Activated CD4-positive, alpha-beta T cell treated with anti-CD3 and anti-CD28 coated beads, Interleukin-2, Interleukin-4, amounts not matched to agents 100 ng/mL and 50 ng/mL, durations not matched to agents 16 hours and 8 hours (primary cell): Measurements from ENCODE around the gene BLM.

Experiments
- DNase-seq: peaks from one replicate; pipeline ENCODE4 v3.0.0-alpha.2; 2020; ENCODE audit warnings: low spot score

Gene BLM

DNA sequence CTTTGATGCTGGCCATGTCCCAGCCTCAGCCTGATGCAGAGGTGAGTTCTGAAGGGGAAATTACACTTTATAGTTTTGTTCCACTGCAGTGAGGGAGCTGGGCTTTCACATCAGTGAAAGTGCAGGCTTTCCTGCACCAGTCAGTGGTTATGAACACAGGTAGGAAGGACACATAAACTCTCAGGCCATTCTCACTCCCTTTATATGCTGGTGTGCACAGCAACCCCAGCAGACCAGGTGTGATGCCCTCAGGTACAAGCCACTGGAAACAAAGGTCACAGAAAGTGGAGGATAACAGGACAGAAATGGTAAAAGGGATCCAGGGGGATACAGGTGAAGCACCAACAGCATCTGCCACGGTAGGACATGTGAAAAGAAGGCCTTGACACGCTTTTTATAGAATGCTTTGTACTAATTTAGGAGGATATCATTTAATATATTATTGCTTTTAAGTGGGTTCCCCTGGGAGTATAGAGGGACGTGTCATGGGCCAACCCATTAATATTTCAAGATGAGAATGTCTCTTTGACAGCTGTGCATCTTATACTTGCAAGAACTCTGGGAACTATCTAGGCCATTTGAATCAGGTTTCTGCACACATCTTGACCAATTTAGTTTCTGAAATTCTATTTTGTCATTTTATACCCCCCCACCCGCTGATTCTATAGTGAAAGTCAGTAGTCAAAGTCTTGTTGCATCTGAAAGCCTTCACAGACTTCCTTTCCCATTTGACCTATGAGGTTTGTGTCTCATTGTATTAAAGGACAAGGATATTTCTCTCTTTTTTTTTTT, 25.0 kb upstream of the BLM start:
- no peak for DNase-seq

DNA sequence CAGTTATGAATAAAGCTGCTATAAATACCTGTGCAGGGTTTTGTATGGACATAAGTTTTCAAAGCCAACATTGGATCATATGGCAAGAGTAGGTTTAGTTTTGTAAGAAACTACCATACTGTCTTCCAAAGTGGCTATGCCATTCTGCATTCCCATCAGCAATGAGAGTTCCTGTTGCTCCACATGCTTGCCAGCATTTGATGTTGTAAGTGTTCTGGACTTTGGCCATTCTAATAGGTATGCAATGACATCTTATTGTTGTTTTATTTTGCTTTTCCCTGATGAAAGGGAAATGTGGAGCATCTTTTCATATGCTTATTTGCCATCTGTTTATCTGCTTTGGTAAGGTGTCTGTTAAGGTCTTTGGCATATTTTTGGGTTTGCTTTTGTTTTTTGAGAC, 22.2 kb upstream of the BLM start:
- no peak for DNase-seq

DNA sequence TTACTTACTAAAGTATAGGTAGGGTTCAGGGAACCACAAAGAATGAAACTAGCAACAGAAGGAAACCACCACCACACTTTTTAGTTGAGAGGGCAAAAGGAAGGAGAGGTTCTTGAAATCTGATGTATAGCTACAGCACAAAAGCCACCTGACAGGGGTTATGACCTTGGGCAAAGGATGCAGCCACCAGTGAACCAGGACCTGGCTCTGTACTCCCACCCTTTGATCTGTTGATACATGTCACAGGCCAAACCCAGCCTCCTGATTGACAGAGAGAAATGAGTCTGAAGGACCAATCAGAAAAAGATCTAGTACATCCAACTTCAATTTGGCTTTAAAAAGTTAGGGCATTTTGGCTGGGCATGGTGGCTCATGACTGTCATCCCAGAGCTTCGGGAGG, 20.0 kb upstream of the BLM start:
- peak; percentile 69 for DNase-seq

DNA sequence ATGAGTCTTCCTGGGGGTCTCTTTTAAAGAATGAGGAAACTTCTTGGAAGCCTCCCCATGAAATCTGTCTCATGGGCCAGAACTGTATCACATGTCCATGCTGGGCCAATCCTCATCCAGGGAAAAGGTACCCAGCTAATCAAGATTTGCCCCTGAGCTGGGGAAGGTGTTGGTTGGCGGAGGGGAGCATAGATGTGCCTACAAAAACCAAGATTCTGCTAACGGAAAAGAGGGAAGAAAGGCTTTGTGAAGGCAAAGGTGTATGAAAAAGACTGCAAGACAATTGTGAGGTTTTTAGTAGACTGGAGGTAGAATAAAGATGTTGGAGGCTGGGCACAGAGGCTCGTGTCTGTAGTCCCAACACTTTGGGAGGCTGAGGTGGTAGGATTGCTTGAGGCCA, 18.5 kb upstream of the BLM start:
- no peak for DNase-seq

DNA sequence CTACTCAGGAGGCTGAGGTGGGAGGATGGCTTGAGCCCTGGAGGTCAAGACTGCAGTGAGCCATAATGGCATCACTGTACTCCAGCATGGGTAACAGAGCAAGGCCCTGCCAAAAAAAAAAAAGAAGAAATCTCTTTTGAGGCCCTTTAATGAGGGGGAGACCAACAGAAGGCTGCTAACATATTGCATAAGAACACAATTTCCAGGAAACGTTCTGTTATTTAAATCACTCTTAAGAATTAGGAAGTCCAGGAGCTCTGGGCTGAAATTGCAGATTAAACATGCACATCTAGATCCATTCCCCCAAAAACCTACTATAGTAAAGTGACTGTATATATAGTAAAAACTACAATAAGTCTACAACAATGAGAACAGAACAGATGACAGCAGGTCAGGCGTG, 16.1 kb upstream of the BLM start:
- no peak for DNase-seq

DNA sequence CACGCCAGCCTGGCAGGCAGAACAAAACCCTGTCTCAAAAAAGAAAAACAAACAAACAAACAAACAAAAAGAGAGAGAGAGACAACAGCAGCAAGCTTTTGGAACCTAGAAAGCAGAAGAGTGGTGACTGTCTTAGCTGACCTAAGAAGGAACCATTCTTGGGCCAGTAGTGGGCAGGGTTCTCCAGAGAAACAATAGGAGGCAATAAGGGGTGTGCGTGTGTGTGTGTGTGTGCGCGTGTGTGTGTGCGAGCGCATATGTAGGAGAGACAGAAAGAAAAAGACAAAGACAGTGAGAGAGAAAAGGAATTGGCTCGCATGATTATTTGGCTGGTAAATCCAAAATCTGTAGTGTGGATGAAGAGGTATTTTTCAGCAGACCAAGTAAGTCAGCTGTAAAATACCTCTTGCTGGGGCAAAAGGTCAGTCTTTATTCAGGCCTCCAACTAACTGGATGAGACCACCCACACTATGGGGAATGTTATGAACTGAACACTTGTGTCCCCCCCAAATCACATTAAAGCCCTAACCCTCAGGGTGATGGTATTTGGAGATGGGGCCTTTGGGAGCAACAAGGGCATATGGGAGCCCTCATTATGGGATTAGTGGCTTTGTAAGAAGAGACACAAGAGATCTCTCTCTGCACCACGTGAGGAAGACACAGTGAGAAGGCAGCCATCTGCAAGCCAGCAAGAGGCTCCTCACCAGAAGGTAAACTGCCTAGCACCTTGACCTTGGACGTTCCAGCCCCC, 15.1 kb upstream of the BLM start:
- no peak for DNase-seq

DNA sequence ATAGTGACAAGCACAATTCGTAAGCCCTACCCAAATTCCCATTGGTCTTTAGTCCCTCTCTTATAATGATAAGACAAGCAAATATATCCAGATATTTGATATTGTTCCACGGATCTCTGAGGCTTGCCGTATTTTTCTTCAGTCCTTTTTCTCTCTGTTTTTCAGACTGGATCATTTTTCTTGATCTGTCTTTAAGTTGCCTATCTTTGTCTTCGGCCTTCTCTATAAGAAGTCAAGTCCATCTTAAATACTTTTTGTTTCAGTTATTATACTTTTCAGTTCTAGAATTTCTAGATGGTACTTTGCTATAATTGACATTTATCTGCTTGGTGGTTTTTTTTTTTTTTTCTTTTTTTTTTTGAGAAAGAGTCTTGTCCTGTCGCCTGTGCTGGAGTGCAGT, 13.7 kb upstream of the BLM start:
- DNase-seq: no peak

DNA sequence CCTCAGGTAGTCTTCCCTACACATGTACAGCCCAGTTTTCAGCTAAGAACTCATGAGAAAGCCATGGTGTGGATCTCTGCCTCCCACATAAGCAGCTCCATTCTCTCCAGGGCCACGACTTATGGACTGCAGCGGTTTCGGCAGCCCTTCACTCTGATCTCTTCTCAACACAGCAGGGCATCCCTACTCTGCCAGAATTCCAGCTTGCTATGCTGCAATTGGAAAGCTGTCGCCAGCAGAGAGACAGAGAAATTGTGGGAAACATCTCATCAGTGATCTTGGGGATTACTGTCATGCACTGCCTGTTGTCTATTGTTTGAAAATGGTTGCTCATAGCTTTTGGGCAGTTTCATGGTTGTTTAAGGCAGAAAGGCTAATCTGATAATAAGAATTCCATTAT, 11.9 kb upstream of the BLM start:
- no peak for DNase-seq

DNA sequence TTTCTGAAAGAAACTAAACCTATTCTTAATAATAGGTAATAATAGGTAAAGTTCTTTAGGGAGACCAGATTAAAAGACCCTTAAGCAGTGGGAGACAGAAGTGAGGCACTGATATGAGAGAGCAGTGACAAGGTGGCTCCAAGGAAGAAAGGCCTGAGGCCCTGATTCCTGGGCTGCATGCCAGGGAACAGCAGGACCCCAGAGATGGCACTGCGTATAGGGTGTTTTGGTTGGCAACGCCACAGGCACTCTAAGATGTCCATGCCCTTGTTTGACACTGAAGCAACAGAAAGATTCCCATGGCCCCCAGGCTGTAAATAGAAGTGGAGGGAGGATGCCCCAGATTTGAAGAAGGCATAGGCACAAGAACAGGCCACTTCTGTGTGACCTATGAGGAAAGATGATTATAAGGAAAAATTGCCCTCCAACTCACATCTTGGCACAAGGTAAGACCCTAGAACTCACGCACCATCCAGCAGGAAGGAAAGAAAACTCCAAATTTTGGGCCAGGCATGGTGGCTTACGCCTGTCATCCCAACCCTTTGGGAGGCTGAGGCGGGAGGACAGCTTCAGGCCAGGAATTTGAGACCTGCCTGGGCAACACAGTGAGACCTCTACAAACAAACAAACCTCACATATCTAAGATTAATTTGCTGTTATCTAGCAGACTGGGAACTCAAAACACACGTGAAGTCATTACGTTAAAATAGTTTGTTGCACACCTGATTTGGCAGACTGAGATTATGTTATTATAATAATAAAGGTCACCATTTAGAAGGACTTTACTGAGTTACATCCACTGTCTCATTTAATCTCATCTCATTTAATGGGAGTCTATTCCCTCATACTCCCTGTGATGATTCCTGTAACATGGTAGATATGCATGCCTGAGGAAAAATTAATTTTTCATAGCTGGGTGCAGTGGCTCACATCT, 10.5 kb upstream of the BLM start:
- DNase-seq: no peak

DNA sequence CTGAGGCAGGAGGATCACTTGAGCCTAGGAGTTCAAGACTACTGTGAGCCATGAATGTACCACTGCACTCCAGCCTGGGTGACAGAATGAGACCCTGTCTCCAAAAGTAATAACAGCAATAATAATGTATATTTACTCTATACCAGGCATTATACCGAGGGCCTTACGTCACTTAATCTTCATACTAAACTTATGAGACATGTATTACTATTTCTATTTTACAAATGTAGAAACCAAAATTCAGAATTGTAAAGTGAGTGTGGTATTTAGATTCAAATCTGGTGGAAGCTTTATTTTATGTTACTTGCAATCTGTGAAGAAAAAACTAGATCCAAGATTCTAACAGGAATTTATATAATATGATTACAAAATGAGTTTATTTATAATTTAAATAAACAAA, 9.7 kb upstream of the BLM start:
- no peak for DNase-seq

DNA sequence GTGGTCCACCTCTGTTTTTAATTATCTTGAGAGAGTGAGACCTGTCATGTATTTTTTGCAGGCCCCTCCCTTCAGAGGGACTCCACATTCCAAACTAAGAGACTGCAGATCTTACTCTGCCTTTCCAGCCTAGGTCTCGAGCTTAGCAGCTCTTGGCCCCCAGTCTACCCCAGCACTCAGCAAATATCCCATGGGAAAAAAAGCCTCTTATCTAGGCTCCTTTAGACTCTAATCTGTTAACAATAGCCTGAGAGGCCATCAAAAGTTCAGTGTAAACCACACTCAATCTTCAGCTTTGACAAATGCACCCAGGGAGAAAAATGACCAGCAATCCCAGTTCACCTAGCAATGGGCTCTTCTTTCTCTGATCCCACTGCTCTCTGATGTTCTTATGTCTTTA, 8.6 kb upstream of the BLM start:
- DNase-seq: no peak

DNA sequence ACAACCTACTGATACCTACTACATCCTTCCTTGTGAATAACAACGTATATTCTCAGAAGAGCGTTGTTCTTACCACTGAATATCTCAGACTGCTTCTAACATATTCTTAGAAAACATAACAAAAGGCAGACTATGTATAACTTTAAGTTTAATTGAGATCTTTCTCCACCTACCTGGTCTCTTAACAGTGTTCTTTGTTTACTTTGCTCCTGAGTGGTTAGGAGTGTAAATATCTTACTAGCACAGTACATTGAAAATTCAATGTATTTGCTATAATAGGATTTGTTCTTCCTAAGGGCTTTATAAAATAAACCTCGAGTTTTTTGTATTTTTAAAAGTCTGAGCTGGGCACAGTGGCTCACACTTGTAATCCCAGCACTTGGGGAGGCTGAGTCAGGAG, 7.9 kb upstream of the BLM start:
- no peak for DNase-seq

DNA sequence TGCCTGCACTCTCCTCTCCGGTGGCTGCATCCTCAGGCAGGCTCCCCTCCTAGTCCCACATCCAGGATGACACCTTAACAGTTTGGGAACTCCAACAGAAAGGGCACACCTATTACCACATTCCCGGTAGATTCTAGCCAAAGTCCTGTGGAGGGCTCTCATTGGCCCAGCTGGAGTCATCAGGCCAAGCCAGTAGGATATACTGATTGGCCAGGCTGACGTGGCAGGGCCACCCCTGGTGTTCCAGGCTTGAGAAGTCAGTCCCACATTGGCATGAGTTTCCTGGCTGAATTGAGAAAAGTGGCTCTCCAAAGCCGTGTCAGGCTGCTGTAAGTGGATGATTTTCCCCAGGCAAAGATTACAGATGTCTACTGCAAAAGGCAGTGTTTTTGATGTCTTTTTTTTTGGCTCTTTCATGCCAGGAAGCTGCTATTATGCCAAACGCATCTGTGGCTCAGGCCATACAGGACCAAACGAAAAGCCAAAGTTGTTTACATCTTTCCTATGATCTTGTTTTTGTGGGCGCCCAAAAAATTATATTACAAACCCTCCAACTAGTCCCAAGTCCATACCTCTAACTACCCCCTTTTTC, 6.6 kb upstream of the BLM start:
- DNase-seq: no peak

DNA sequence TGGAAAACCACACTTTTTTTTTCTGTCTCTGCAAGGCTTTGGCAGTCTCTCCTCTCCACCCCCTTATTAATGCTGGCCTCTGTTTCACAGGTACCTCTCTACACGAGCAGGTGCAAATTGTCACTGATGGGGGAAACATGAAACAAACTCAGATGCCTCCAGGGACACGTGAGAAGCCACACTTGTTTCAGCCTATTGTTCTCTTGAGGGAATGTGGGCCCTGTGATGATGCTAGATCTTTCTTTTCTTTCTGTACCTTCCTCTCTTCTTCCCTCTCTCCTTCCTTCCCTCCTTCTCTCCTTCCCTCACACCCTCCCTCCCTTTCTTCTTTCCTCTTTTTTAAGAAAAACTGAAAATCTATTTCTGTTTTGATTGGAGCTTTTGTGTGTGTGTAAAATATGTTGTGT, 5.7 kb upstream of the BLM start:
- DNase-seq: no peak

DNA sequence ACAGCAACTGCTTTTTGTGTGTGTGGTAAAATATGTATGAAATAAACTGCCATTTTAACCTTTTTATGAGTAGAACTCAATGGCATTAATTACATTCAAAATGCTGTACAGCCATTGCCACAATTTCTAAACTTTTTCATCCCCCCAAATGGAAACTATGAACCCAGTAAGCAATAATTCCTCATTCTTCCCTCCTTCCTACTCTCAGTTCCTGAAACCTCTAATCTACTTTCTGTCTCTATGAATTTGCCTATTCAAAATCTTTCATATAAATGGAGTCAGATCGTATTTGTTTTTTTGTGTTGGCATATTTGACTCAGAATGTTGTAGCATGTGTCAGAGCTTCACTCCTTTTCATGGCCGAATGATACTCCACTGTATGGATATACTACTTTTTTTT, 5.3 kb upstream of the BLM start:
- no peak for DNase-seq

DNA sequence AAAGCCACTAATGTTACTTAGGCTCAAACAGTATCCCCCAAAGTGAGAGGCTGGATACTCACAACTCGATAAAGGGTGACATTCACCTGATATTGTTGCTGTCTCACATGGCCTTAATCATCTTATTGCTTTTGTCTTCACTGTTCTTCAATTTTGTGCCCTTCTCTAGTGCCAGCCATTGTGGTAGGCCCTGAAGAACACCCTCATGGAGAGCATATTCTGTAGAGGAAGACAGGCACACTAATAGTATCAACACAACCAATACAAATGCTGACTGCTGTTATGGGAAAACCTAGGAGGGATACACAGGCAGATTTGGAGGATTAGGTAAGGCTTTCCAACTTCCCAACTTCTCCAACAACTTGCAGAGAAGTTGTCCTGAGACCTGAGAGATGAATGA, 4.1 kb upstream of the BLM start:
- no peak for DNase-seq

DNA sequence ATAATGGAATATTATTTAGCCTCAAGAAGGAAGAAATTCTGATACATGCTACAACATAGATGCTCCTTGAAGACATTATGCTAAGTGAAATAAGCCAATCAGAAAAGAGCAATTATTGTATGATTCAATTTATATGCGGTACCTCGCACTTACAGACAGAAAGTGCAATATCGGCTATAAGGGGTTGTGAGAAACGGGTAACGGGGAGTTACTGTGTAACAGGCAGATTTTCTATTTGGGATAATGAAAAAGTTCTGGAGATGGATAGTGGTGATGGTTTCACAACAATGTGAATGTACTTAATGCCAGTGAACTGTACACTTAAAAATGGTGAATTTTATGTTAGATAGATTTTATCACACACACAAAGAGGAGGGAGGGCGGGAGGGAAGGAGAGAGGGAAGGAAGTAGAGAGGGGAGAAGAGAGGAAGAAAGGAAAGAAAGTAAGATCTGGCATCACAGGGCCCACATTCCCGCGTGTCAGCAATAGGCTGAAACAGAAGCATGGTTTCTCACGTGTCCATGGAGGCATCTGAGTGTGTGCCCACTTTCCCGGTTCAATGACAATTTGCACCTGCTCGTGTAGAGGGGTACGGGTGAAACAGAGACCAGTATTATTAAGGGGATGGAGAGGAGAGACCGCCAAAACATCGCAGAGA, 700 bp upstream of the BLM start:
- DNase-seq: no peak

DNA sequence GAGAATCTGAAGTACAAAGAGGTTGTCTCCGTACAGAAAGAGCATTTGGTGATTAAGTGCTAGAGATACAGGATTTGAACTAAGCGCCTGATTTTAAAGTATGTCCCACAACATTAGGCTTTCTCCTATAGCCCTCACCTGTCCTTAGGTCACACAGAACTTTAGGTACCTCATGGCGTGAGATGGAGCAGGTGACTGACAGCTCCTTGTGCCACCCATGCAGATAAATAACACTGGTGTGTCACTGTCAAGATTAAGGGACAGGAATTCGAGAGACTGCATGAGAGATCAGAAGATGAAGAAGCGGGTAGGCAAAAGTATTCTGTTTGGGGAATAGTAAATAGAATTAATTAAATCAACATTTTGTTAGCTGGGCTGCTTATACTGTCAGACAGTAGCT, 1.1 kb downstream of the BLM start:
- no peak for DNase-seq

DNA sequence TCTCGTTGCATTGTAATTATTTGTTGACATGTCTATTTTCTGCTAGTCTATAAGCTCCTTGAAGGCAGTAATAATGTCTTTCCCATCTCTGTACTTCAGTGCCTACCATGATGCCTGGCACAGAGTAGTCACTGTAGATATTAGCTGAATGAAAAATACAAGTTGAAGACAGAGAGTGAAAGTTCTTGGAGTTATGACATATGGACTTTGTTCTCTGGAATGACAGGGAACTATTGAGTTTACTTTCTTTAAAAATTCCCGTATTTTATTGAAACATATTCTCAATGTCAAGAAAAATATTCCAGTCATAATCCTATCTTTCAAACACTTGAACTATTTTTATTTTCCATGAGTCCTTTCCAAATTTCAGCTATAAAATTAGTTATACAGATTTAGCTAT, 3.0 kb downstream of the BLM start:
- no peak for DNase-seq

DNA sequence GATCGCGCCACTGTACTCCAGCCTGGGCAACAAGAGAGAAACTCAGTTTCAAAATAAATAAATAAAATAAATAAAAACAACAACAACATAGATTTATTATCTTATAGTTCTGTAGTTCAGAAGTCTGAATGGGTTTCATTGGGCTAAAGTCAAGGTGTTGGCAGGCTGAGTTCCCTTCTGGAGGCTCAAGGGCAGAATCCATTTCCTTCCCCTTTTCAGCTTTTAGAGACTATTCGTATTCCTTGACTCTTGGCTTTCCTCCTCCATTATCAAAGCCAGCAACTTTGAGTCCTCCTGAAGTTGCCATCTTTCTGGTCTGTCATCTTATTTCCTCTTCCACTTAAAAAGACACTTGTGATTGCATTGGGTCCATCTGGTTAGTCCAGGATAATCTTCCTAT, 12.1 kb downstream of the BLM start:
- DNase-seq: no peak

DNA sequence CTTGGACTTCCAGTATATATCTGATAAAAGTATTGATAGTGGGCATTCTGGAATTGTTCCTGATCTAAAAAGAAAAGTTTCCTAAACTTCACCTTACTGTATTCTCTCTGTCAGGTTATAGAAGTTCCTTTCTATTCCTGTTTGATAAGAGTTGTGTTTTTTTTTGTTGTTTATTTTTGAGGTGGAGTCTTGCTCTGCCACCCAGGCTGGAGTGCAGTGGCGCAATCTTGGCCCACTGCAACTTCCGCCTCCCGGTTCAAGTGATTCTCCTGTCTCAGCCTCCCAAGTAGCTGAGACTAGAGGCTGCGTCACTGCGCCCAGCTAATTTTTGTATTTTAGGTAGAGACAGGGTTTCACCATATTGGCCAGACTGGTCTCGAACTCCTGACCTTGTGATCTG, 13.1 kb downstream of the BLM start:
- DNase-seq: no peak

DNA sequence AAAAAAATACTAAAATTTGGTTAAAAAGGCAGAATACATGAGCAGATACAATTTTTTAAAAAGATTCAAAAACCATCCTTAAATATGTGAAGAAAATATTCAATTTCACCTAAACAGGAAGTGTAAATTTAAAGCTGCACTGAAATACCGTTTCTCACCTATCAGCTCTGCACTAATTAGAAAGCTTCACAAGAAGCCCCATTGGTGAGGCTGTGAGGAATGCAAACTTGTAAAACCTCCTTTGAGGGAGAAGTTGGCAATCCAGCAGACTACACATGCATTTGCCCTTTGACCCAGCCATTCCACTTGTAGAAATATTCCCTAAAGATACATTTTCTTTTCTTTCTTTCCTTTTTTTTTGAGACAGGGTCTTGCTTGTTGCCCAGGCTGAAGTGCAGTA, 18.8 kb downstream of the BLM start:
- no peak for DNase-seq
